GM23248 (cell line): Measurements from ENCODE around the gene HEXIM1.

ENCODE experiments used
- EZH2 ChIP-seq: fragments of 200-600 bp; sonication (generic); IDR thresholded peaks from 2 replicates; pipeline ENCODE4 v1.6.1; 2018; ENCODE audit warnings: antibody characterized with exemption, mild to moderate bottlenecking; ENCODE audit not compliant: insufficient read depth, poor library complexity, severe bottlenecking
- EZH2phosphoT487 ChIP-seq: fragments of 200-600 bp; sonication (generic); IDR thresholded peaks from 2 replicates; pipeline ENCODE4 v1.6.1; 2018; ENCODE audit warnings: antibody characterized with exemption, moderate library complexity, mild to moderate bottlenecking, low read depth; ENCODE audit not compliant: insufficient read depth

DNA sequence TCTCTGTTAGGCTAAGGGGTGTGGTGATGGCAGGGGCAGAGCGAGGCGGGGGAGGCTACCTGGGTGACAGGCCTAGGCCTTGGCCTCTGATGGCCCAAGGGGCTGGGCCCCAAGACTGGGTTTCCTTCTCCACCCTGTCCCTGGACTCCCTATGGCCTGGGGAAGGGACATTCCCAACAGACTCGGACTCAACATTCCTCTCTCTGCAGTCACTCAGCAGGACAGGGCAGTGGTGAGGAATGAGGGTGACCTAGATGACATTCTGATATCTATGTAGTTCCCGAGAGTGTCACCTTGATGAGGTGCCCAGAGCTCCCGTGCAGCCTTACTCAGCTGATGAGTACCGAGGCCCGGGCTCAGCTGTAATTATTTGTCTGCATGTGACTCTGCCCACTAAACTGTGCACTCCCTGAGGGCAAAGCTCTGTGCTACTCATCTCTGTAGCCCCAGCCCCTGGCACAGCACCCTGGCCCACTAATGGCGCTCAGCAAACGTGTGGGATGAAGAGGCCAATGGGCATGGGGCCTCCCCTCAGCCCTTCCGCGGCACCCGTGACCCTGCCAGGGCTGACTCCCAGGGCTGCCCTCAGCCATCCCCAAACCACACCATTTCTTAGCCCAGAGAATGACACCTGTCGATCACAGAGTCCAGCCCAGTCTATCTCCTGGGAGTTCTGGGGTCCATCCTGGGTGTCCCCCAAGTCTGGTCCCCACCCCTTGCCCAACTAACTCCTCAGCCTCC, 18.2 kb upstream of the HEXIM1 start:
- TF ChIP-seq EZH2 (no peak), EZH2phosphoT487 (no peak)
